ENCODE results near the gene PYROXD2. TPM values are rescaled to one million over a fixed set of nuclear protein-coding genes. Genes with fewer than 3 reads are reported as not detected.

Gene PYROXD2
- total RNA-seq, result 3.7 and 5.8 TPM in 2 replicates

DNA sequence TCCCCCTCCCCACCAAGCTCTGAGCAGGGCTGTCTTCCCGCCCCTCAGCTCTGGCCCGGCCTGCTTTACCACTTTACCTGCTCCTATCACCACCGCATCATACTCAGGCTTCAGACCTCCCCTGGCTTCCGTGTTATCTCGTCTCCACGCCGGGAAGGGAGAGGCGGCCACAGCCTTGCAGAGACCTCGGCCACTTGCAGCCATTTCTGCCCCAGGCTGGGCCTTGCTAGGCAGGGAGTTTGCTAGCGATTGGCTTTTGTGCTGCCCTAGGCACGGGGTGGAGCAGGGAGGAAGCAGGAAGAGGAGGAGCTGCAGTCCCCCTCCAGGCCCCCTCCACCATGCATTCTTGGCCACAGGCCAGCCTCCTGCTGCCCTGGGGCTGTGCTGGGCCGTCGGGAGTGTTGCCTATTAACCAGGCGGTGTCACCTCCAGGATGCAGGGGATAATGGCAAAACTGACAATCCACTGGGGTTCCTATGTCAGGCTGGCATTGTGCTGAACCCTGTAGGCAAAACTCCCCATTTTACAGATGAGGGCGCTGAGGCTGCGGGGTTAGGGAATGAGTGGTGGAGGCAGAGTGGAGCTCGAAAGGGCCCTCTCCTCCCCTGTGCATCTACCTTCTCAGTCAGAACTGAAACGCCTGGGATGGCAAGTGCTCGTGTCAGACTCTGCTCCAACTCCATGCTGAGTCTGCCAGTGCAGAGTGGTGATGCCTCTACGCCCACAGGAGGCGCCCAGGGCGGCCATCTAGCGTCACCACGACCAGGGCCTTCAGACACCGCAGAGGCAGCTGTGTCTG is at the start of gene PYROXD2:
PYROXD2 (minus strand) TSS at position 251 of the 799 bp plus-strand sequence; CDS start at position 204, 47 bp downstream.
- DNase-seq (ENCODE audit: low read depth), result peak; percentile 44
- TF ChIP-seq CTCF (conservative IDR thresholded peaks at IDR 0.05; ENCODE audit: low read depth, low read length), result no peak
- peak within 1 kb of the TSS; percentile 78 for H3K4me3 ChIP-seq (ENCODE audit: low read depth, low read length)

DNA sequence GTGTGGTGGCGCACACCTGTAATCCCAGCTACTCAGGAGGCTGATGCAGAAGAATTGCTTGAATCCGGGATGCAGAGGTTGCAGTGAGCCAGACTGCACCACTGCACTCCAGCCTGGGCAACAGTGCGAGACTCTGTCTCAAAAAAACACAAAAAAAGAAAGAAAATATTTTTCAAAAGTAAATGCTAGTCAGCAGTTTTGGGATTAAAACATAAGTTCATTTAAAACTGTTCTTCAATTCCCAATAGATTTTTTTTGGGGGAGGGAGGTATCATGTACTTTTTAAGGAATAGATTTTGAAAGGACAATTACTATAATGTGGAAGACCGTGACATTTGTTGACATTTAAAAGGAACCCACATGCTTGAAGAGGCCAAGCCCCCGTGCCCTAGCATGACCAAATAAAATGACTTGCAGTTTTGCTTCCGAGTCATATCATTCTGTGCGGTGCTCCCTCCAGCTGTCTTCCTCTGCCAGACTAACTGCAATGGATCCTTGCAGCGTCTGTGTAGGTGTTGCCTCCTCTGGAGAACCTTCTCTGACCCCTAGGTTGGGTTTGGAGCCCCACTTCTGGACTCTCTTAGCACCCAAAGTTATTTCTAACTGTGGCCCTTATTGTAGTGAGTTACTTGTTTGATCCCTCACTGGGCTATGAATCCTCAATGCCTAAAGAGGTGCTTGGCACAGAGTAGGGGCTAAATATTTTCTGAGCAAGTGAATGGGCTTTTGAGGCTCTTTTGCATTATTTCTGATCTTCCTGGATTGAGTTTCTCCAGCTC is 49.2 kb upstream of the PYROXD2 start:
- no peak for TF ChIP-seq CTCF (conservative IDR thresholded peaks at IDR 0.05; ENCODE audit: low read depth, low read length)
- no peak overlapping the region for H3K4me3 ChIP-seq (ENCODE audit: low read depth, low read length)
- DNase-seq (ENCODE audit: low read depth), result no peak

- TF ChIP-seq CTCF (conservative IDR thresholded peaks at IDR 0.05; ENCODE audit: low read depth, low read length), result no peak
- DNase-seq (ENCODE audit: low read depth), result no peak
- H3K4me3 ChIP-seq (ENCODE audit: low read depth, low read length), result no peak overlapping the region
Observed at GRCh38 chr10:98463016-98463415, 48.0 kb upstream of the PYROXD2 start.

DNA sequence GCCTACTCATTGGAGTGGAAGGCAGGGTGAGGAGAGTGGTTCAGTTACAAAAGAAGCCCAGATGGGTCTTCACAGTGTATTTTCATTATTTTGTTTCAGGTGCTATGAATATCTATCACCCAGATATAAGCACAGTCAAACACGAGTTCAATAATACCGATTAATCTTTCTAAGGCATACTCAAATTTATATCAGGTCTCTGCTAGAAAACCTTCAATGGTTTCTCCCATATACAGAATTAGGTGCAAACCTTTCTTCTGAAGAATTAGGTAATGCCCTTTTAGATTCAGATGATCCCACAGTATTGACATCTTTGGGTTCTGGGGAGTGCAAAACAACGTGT is 46.5 kb upstream of the PYROXD2 start:
- no peak for TF ChIP-seq CTCF (conservative IDR thresholded peaks at IDR 0.05; ENCODE audit: low read depth, low read length)
- DNase-seq (ENCODE audit: low read depth), result no peak
- H3K4me3 ChIP-seq (ENCODE audit: low read depth, low read length), result no peak overlapping the region

- no peak overlapping the region for H3K4me3 ChIP-seq (ENCODE audit: low read depth, low read length)
- peak; percentile 84 for DNase-seq (ENCODE audit: low read depth)
- no peak for TF ChIP-seq CTCF (conservative IDR thresholded peaks at IDR 0.05; ENCODE audit: low read depth, low read length)
Observed at GRCh38 chr10:98460837-98461499, 46.0 kb upstream of the PYROXD2 start.

DNA sequence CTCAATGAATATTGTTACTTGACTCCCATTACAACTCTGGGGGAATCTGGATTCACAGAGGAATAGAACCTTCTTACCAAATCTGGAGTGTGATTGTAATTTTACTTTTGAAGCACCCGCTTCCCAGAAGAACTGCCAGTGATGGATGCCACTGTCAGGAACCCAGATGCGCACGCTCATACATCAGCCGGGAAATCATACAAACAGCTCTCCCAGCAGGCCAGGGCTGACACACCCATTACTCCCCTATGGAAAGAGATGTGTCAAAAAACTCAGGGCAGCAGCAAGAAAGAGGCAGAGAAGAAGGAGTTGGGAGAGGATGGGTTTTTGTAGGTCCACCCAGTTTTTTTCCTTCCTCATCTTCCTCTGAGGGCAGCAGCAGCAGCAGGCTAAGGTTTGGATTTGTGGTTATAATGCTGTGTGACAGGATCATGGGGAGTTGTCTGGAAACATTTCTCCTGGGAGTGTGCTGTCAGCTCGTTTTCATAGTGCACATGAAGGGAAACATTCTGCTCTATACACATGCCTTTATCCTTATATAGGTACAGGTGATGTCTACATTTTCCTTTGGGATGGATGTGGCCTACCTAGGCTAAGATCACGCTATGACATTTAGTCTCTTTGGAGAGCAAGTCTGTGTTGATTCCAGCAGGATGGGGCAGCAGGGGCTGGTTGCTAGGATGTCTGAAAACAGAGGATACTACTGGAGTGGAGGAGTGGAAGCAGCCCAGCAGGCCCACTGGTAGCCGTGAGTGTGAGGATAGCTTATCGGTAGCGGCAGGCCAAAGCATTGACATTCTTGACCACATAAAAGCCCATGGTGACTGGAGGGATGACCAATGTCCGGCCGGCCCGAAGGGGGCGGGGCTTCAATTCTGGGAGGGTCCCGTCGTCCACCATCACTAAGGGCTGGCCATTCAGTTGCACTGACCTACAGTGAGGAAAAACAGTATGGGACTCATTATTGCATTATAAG is 44.1 kb upstream of the PYROXD2 start:
- H3K4me3 ChIP-seq (ENCODE audit: low read depth, low read length), result no peak overlapping the region
- no peak for DNase-seq (ENCODE audit: low read depth)
- TF ChIP-seq CTCF (conservative IDR thresholded peaks at IDR 0.05; ENCODE audit: low read depth, low read length), result no peak
